ENCODE measurements around the gene GADD45B.
A peak's percentile ranks its signal among the peaks of the same experiment; 100 is the strongest.
"Not testable (repeated sequence)": the region's sequence is repeated elsewhere in the genome, so short reads cannot be mapped to it uniquely, and the experiment has no call there.

GADD45B gene

GRCh38 chr19:2469915-2470200 is 6.1 kb upstream of the GADD45B start:
- not testable (repeated sequence) for DNase-seq

GRCh38 chr19:2474232-2475017 is 1.5 kb upstream of the GADD45B start:
- peak; percentile 71 for DNase-seq

- no peak for DNase-seq
Measured at GRCh38 chr19:2475018-2475701, 767 bp upstream of the GADD45B start.

GRCh38 chr19:2476451-2477140 is 669 bp downstream of the GADD45B start:
- DNase-seq, result no peak

- DNase-seq, result no peak
Measured at GRCh38 chr19:2477141-2477710, 1.3 kb downstream of the GADD45B start.

- DNase-seq, result no peak
Measured at GRCh38 chr19:2477732-2478191, 1.8 kb downstream of the GADD45B start.

GRCh38 chr19:2478278-2478755 is 2.4 kb downstream of the GADD45B start:
- DNase-seq, result peak; percentile 71

GRCh38 chr19:2478756-2479555 is 3.0 kb downstream of the GADD45B start:
- no peak for DNase-seq

GRCh38 chr19:2479556-2480194 is 3.7 kb downstream of the GADD45B start:
- no peak for DNase-seq

- DNase-seq, result no peak
Measured at GRCh38 chr19:2481466-2481865, 5.5 kb downstream of the GADD45B start.

- no peak for DNase-seq
Measured at GRCh38 chr19:2482354-2483038, 6.6 kb downstream of the GADD45B start.

GRCh38 chr19:2483084-2483483 is 7.2 kb downstream of the GADD45B start:
- DNase-seq, result no peak

GRCh38 chr19:2483484-2484151 is 7.7 kb downstream of the GADD45B start:
- no peak for DNase-seq

GRCh38 chr19:2484178-2484937 is 8.4 kb downstream of the GADD45B start:
- no peak for DNase-seq

- DNase-seq, result no peak
Measured at GRCh38 chr19:2485428-2485827, 9.5 kb downstream of the GADD45B start.

GRCh38 chr19:2487090-2487489 is 11.2 kb downstream of the GADD45B start:
- DNase-seq, result no peak

- DNase-seq, result no peak
Measured at GRCh38 chr19:2487842-2488241, 11.9 kb downstream of the GADD45B start.

GRCh38 chr19:2488405-2488941 is 12.5 kb downstream of the GADD45B start:
- DNase-seq, result no peak

GRCh38 chr19:2488942-2489731 is 13.2 kb downstream of the GADD45B start:
- DNase-seq, result peak; percentile 69

Data from NCI-H1105 (cell line).